ENCODE data around the gene IFIT2.

Gene IFIT2

DNA sequence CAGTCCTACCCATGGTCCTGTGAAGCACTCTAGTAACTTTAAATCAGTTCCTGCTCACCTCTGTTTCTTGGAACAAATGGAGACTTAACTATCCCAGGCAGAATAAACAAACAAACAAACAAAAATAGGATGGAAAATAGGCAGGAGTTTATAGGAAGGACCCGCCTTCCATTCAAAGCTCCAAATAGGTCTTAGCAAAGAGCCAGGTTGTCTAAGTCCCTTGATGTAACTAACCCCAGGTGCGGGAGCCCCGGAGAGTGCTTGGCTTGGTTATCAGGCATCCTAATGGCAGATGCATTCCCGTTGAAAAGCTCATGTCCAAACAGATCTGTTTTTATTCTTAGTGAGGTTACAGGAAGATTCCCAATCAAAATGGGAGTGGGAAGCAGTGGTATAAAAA is 2.2 kb downstream of the IFIT2 start:
- DNase-seq (ENCODE audit: extremely low spot score): no peak
- TF ChIP-seq CTCF (IDR thresholded peaks at IDR 0.05; ENCODE audit: control extremely low read depth, extremely low read depth, low read depth, missing control alignments): no peak
- ChIA-PET POLR2A (no interaction called here), CTCF (interaction anchor here (0.9 to 1.5 kb wide), 4 partner anchors 10 to 66 kb away, joined by 3 to 9 read pairs (median 3); no protein-coding TSS in a partner anchor)

- TF ChIP-seq CTCF (IDR thresholded peaks at IDR 0.05; ENCODE audit: control extremely low read depth, extremely low read depth, low read depth, missing control alignments): no peak
- CTCF ChIA-PET: interaction anchor here (0.9 to 1.5 kb wide), 6 partner anchors 9 to 65 kb away, joined by 3 to 9 read pairs (median 3); no protein-coding TSS in a partner anchor
- POLR2A ChIA-PET: no interaction called here
- no peak for DNase-seq (ENCODE audit: extremely low spot score)
Observed at GRCh38 chr10:89304446-89304845, 2.6 kb downstream of the IFIT2 start.

- no peak for DNase-seq (ENCODE audit: extremely low spot score)
- ChIA-PET CTCF (interaction anchor here (0.9 to 1.5 kb wide), 6 partner anchors 9 to 65 kb away, joined by 3 to 4 read pairs (median 3); no protein-coding TSS in a partner anchor), POLR2A (no interaction called here)
- no peak for TF ChIP-seq CTCF (IDR thresholded peaks at IDR 0.05; ENCODE audit: control extremely low read depth, extremely low read depth, low read depth, missing control alignments)
Observed at GRCh38 chr10:89304925-89305324, 3.1 kb downstream of the IFIT2 start.

- CTCF ChIA-PET: interaction anchor here (1.1 to 1.5 kb wide), 5 partner anchors 8 to 64 kb away, joined by 3 to 4 read pairs (median 3); no protein-coding TSS in a partner anchor
Observed at GRCh38 chr10:89305766-89306433, 4.1 kb downstream of the IFIT2 start.

DNA sequence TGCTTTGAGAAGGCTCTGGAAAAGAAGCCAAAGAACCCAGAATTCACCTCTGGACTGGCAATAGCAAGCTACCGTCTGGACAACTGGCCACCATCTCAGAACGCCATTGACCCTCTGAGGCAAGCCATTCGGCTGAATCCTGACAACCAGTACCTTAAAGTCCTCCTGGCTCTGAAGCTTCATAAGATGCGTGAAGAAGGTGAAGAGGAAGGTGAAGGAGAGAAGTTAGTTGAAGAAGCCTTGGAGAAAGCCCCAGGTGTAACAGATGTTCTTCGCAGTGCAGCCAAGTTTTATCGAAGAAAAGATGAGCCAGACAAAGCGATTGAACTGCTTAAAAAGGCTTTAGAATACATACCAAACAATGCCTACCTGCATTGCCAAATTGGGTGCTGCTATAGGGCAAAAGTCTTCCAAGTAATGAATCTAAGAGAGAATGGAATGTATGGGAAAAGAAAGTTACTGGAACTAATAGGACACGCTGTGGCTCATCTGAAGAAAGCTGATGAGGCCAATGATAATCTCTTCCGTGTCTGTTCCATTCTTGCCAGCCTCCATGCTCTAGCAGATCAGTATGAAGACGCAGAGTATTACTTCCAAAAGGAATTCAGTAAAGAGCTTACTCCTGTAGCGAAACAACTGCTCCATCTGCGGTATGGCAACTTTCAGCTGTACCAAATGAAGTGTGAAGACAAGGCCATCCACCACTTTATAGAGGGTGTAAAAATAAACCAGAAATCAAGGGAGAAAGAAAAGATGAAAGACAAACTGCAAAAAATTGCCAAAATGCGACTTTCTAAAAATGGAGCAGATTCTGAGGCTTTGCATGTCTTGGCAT is 4.8 kb downstream of the IFIT2 start:
- TF ChIP-seq CTCF (IDR thresholded peaks at IDR 0.05; ENCODE audit: control extremely low read depth, extremely low read depth, low read depth, missing control alignments): no peak
- ChIA-PET POLR2A (no interaction called here), CTCF (interaction anchor here (0.9 to 1.4 kb wide), 3 partner anchors 9 to 63 kb away, joined by 3 to 4 read pairs (median 4); no protein-coding TSS in a partner anchor)
- DNase-seq (ENCODE audit: extremely low spot score): no peak

More at GRCh38 chr10:89305766-89306433, 4.1 kb downstream of the IFIT2 start:
- no peak for DNase-seq (ENCODE audit: extremely low spot score)
- POLR2A ChIA-PET: no interaction called here
- TF ChIP-seq CTCF (IDR thresholded peaks at IDR 0.05; ENCODE audit: control extremely low read depth, extremely low read depth, low read depth, missing control alignments): no peak

- no peak for DNase-seq (ENCODE audit: extremely low spot score)
- CTCF ChIA-PET: interaction anchor here (0.9 kb wide), 2 partner anchors 8 to 62 kb away, joined by 3 to 4 read pairs; no protein-coding TSS in a partner anchor
- no peak for TF ChIP-seq CTCF (IDR thresholded peaks at IDR 0.05; ENCODE audit: control extremely low read depth, extremely low read depth, low read depth, missing control alignments)
Observed at GRCh38 chr10:89307269-89307577, 5.4 kb downstream of the IFIT2 start.

More at GRCh38 chr10:89307269-89307577, 5.4 kb downstream of the IFIT2 start:
- POLR2A ChIA-PET: no interaction called here

All from GM10248 (cell line).